GM12878 (cell line): ENCODE measurements around the gene EML5. TPM values are rescaled to one million over a fixed set of nuclear protein-coding genes. Genes with fewer than 3 reads are reported as not detected.

ENCODE experiments used
- ATAC-seq: fragments of 200-7000 bp; cut with Tn5 transposase; 3 replicates; pipeline ENCODE4 v1.9.1; 2020; ENCODE audit warnings: mild to moderate bottlenecking, moderate library complexity
- BruUV-seq: library from RNA; stranded (reverse); fragments of 400-500 nt; replicated peaks from 2 replicates; lab custom pipeline; 2021; lab: Mats Ljungman, UMichigan
- CTCF ChIA-PET: fragments of 300-600 bp; sonication (Branson Sonifier 250); formaldehyde crosslinking; extraction: SDS; loops from one replicate; lab custom pipeline; 2021; ENCODE audit warnings: inconsistent platforms; lab: Yijun Ruan, JAX
- POLR2A ChIA-PET: fragments of 350-600 bp; formaldehyde crosslinking; extraction: SDS; loops from one replicate; lab custom pipeline; 2021; ENCODE audit warnings: inconsistent platforms; lab: Charles Lee
- RAD21 ChIA-PET: fragments of 300-600 bp; sonication (Branson Sonifier 250); formaldehyde crosslinking; loops from one replicate; lab custom pipeline; 2023; ENCODE audit warnings: antibody characterized with exemption; ENCODE audit not compliant: unreplicated experiment; lab: Charles Lee
- SMC1A ChIA-PET: fragments of 300-600 bp; sonication (Branson Sonifier 250); formaldehyde crosslinking; loops from one replicate; lab custom pipeline; 2023; ENCODE audit not compliant: unreplicated experiment, uncharacterized antibody; lab: Charles Lee
- DNase-seq: peaks from one replicate; pipeline ENCODE4 v3.0.0-alpha.2; 2011; ENCODE audit warnings: low read depth, low spot score
- FAIRE-seq: peaks from 3 replicates; lab custom pipeline; 2011; peaks lifted over from hg19 to GRCh38; lab: Jason Lieb, UNC
- H2AFZ ChIP-seq: 2 replicates; pipeline ENCODE4 v1.6.0; 2011; ENCODE audit warnings: low read depth, low read length, control low read depth; ENCODE audit not compliant: control insufficient read depth
- H3K27ac ChIP-seq: 2 replicates; pipeline ENCODE4 v1.5.1; 2011; ENCODE audit warnings: control low read depth; ENCODE audit not compliant: control insufficient read depth, insufficient read depth
- H3K27me3 ChIP-seq, 2 experiments: replicated peaks in 1 of 2; 2 replicates each; pipeline versions ENCODE4 v1.6.0 to v1.6.1; 2011; ENCODE audit warnings: low read length in 1 of 2; ENCODE audit not compliant: control insufficient read depth in 2 of 2, insufficient read depth in 2 of 2
- H3K36me3 ChIP-seq, 2 experiments: 2 replicates each; pipeline ENCODE4 v1.5.1; 2011; ENCODE audit warnings: low read length in 1 of 2; ENCODE audit not compliant: control insufficient read depth in 2 of 2, insufficient read depth in 2 of 2
- H3K4me1 ChIP-seq: 2 replicates; pipeline ENCODE4 v1.6.1; 2011; ENCODE audit warnings: mild to moderate bottlenecking, low read length, moderate library complexity, mixed read lengths; ENCODE audit not compliant: control insufficient read depth, insufficient read depth
- H3K4me2 ChIP-seq: 2 replicates; pipeline ENCODE4 v1.6.0; 2011; ENCODE audit warnings: control low read depth; ENCODE audit not compliant: control insufficient read depth, insufficient read depth
- H3K4me3 ChIP-seq: fragments of 200-600 bp; sonication (generic); 2 replicates; pipeline ENCODE4 v1.5.1; 2016
- H3K79me2 ChIP-seq: 2 replicates; pipeline ENCODE4 v1.6.0; 2011; ENCODE audit warnings: low read length; ENCODE audit not compliant: control insufficient read depth, insufficient read depth
- H3K9ac ChIP-seq: 2 replicates; pipeline ENCODE4 v1.8.0; 2011; ENCODE audit warnings: low read length, control low read depth, mixed read lengths; ENCODE audit not compliant: control insufficient read depth, insufficient read depth
- H3K9me3 ChIP-seq: replicated peaks from 3 replicates; pipeline ENCODE4 v1.5.1; 2011; ENCODE audit warnings: mild to moderate bottlenecking, low read length; ENCODE audit not compliant: control insufficient read depth, insufficient read depth
- H4K20me1 ChIP-seq: 2 replicates; pipeline ENCODE4 v1.6.0; 2011; ENCODE audit not compliant: control insufficient read depth, insufficient read depth
- CBX3 ChIP-seq: fragments of 200-600 bp; sonication (generic); IDR thresholded peaks from 2 replicates; pipeline ENCODE4 v1.6.1; 2016; ENCODE audit warnings: low read depth, borderline replicate concordance
- CEBPB ChIP-seq, 2 experiments: fragments of 150-350 bp in 1 of 2; IDR thresholded peaks; 2 replicates each; pipeline ENCODE4 v1.6.1; 2012 to 2014; ENCODE audit warnings: low read depth in 2 of 2, low read length in 2 of 2, borderline replicate concordance in 1 of 2, inconsistent platforms in 1 of 2
- CHD4 ChIP-seq: fragments of 200-600 bp; sonication (generic); IDR thresholded peaks from 2 replicates; pipeline ENCODE4 v1.6.1; 2016; ENCODE audit warnings: mild to moderate bottlenecking
- E2F4 ChIP-seq: IDR thresholded peaks from 2 replicates; pipeline ENCODE4 v1.6.1; 2012; ENCODE audit warnings: low read depth, low read length, improper control_type of control experiment
- EGR1 ChIP-seq, 2 experiments: IDR thresholded peaks; 1 replicate in 1 of 2; 2 replicates in 1 of 2; pipeline ENCODE4 v1.6.1; 2011 to 2012; ENCODE audit warnings: low read depth in 2 of 2, low read length in 2 of 2, borderline replicate concordance in 1 of 2, mild to moderate bottlenecking in 1 of 2, moderate library complexity in 1 of 2
- IRF4 ChIP-seq: IDR thresholded peaks from 2 replicates; pipeline ENCODE4 v1.6.1; 2011; ENCODE audit warnings: low read depth, low read length
- KLF5 ChIP-seq: fragments of 450-650 bp; IDR thresholded peaks from 2 replicates; pipeline ENCODE4 v1.6.1; 2014; ENCODE audit warnings: mild to moderate bottlenecking; ENCODE audit not compliant: partially characterized antibody
- MXI1 ChIP-seq: fragments of 150-350 bp; IDR thresholded peaks from 2 replicates; pipeline ENCODE4 v1.6.1; 2011; ENCODE audit warnings: low read depth, mild to moderate bottlenecking, inconsistent platforms, low read length, improper control_type of control experiment
- MYB ChIP-seq: fragments of 150-350 bp; IDR thresholded peaks from 2 replicates; pipeline ENCODE4 v1.6.1; 2014; ENCODE audit warnings: mild to moderate bottlenecking, low read depth, low read length, borderline replicate concordance
- TCF12 ChIP-seq: IDR thresholded peaks from 2 replicates; pipeline ENCODE4 v1.6.1; 2011; ENCODE audit warnings: low read depth, mild to moderate bottlenecking, low read length
- ZBTB11 ChIP-seq: fragments of 450-650 bp; formaldehyde crosslinking; IDR thresholded peaks from 2 replicates; pipeline ENCODE4 v1.5.0; 2022; ENCODE audit warnings: mild to moderate bottlenecking, missing genetic modification characterization
- ZNF687 ChIP-seq: fragments of 450-650 bp; IDR thresholded peaks from 2 replicates; pipeline ENCODE4 v1.6.1; 2017; ENCODE audit warnings: mild to moderate bottlenecking, moderate library complexity
- ZSCAN29 ChIP-seq: fragments of 450-650 bp; IDR thresholded peaks from 2 replicates; pipeline ENCODE4 v1.6.1; 2017; ENCODE audit warnings: mild to moderate bottlenecking, moderate library complexity
- WGBS: methylation state at CpG from one replicate; pipeline ENCODE4 v1.1.6; 2016; ENCODE audit warnings: low lambda C conversion rate; ENCODE audit not compliant: insufficient replicate concordance, insufficient coverage; ENCODE audit errors: missing lambda C conversion rate; 5-methylcytosine and 5-hydroxymethylcytosine counted together
- in situ Hi-C: fragments of 300-500 bp; cut with MboI; formaldehyde crosslinking; loops from 9 replicates; pipeline ENCODE4 v1.14.3; 2018; ENCODE audit warnings: mixed read lengths
- intact Hi-C: fragments of 100-400 bp; cut with micrococcal nuclease; formaldehyde crosslinking; loops from one replicate; pipeline ENCODE4 v1.14.2; 2022; ENCODE audit not compliant: unreplicated experiment
- polyA plus RNA-seq, 11 experiments: library from polyadenylated mRNA; depleted of rRNA in 4 of 11; unstranded in 6 of 11; stranded (reverse) in 5 of 11; fragments of >200 nt; fragmentation: Nextera tagmentation in 4 of 11; fragmentation: Illumina TruSeq in 1 of 11; extraction: Ambion mirVana in 4 of 11; extraction: Trizol in 1 of 11; gene quantifications; 1 replicate in 1 of 11; 2 replicates in 10 of 11; pipeline versions ENCODE4 v1.2.1 to v1.2.3, GENCODE V29; 2011 to 2016; ENCODE audit warnings: inconsistent platforms in 2 of 11, missing spikeins in 2 of 11, low read depth in 1 of 11
- total RNA-seq, 4 experiments: library from RNA; depleted of rRNA in 3 of 4; stranded (reverse); fragments of >200 nt in 3 of 4; fragmentation: Illumina TruSeq in 1 of 4; extraction: Trizol in 1 of 4; gene quantifications; 2 replicates each; pipeline versions ENCODE4 v1.2.1 to v1.2.3, GENCODE V29; 2013 to 2021
- TF ChIP-seq, protein P1 (sequence below): IDR thresholded peaks from 2 replicates; pipeline ENCODE4 v1.6.1; 2011; ENCODE audit warnings: borderline replicate concordance, low read depth, mild to moderate bottlenecking, moderate library complexity, low read length; ENCODE audit not compliant: insufficient read depth, poor library complexity, severe bottlenecking

The EML5 gene
- total and polyA plus RNA-seq, 10 of the 15 experiments (the other 5 are each of a cell fraction or from before 2014, with no cell fraction given), result 0.08 to 0.35 (median 0.22) TPM; not detected in 1

DNA sequence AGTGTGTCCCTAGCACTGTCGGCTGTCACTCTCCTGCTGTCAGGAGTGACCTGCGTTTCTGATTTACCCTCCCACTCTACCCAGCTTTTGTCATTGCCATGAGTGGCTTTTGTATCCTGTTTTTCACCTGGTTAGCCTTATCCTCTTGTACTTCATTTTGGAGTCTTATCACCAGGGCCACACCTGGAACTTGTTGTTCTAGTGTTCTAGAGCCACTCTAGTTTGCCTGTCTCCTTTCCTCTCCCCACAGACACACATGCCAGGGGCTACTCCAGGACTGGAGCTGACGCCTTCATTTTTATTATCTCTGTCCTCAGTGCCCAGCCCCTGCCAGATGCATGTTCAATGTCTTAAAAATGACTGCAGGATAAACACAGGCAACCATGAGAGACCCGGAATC lies 195.7 kb downstream of the EML5 start:
- Histone ChIP-seq H3K9ac (no peak overlapping the region), H2AFZ (no peak overlapping the region), H3K4me1 (peaks cover 28% of the 10 kb centered on the region), H3K27me3 (no peaks in the 10 kb centered on the region), H3K79me2 (no peaks in the 10 kb centered on the region), H3K36me3 (peaks cover 3 to 5% of the 10 kb centered on the region in 2 experiments; a peak in 2 of 4 replicates), H3K4me2 (no peak overlapping the region), H4K20me1 (no peaks in the 10 kb centered on the region; the same call in 1 of the 2 replicates), H3K27ac (no peak overlapping the region), H3K4me3 (no peak overlapping the region), H3K9me3 (no peaks in the 10 kb centered on the region)
- ChIA-PET CTCF (interaction anchor here (1.2 to 1.4 kb wide), 3 partner anchors 17 to 71 kb away, joined by 3 to 5 read pairs (median 4); no protein-coding TSS in a partner anchor), RAD21 (no interaction called here), SMC1A (no interaction called here), POLR2A (no interaction called here)
- in situ Hi-C loops (no loop called here), intact Hi-C loops (no loop called here)
- DNase-seq, result no peak
- no peak for FAIRE-seq
- 98% methylated on average over 4 of the region's 4 CpGs for WGBS
- no TSS peak for BruUV-seq
- ATAC-seq, result no peak
- no peak for TF ChIP-seq CBX3
- TF ChIP-seq CEBPB (IDR thresholded peaks at IDR 0.05; ENCODE audit: borderline replicate concordance in 1 of 2, low read depth in 2 of 2, low read length in 2 of 2), result no peak
- no peak for TF ChIP-seq MXI1
- TF ChIP-seq MYB, result no peak
- TF ChIP-seq ZSCAN29, result no peak
- no peak for TF ChIP-seq ZNF687
- TF ChIP-seq IRF4, result no peak
- no peak for TF ChIP-seq TCF12
- TF ChIP-seq CHD4, result no peak
- no peak for TF ChIP-seq KLF5
- TF ChIP-seq E2F4, result no peak
- no peak for TF ChIP-seq ZBTB11 (CRISPR knock-in tag)
- TF ChIP-seq, protein P1, sequence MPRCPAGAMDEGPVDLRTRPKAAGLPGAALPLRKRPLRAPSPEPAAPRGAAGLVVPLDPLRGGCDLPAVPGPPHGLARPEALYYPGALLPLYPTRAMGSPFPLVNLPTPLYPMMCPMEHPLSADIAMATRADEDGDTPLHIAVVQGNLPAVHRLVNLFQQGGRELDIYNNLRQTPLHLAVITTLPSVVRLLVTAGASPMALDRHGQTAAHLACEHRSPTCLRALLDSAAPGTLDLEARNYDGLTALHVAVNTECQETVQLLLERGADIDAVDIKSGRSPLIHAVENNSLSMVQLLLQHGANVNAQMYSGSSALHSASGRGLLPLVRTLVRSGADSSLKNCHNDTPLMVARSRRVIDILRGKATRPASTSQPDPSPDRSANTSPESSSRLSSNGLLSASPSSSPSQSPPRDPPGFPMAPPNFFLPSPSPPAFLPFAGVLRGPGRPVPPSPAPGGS, result no peak
- TF ChIP-seq EGR1 (IDR thresholded peaks at IDR 0.05; ENCODE audit: borderline replicate concordance in 1 of 2, low read depth in 2 of 2, low read length in 2 of 2), result no peak
